HG03571 (cell line): Measurements from ENCODE around the gene NDUFS1.
"Not testable (repeated sequence)": the region's sequence is repeated elsewhere in the genome, so short reads cannot be mapped to it uniquely, and the experiment has no call there.

ENCODE experiments used
- ATAC-seq: cut with Tn5 transposase; IDR thresholded peaks from one replicate; pipeline ENCODE4 v1.9.1; 2021; ENCODE audit not compliant: unreplicated experiment

Gene NDUFS1

DNA sequence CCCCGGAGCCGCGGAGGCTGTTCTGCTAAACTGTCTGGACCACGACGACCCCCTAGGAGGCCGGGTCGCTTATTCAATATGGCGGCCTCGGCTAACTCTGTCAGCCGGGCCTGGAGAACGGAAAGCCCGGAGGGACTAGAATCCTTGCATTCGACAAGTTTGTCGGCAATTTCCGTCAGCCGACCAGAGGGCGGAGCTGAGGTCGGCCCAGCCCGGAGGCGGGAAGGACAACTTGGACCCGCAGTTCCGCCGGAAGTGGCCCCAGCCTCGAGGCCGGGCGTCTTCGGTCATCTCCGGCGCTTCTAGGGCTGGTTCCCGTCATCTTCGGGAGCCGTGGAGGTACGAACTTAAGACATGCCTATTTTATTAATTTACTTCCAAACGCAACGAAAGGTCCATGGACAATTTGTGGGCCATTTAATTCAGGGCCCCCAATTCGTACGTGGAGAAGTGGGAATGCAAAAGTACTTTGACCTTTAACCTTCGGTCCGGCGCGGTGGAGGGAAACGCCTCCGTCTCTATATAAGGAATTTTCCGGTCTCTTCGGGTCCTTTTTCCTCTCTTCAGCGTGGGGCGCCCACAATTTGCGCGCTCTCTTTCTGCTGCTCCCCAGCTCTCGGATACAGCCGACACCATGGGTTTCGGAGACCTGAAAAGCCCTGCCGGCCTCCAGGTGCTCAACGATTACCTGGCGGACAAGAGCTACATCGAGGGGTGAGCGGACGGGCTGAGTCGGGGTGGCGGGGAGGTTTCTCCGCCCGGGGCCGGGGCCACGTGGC lies at the start of gene NDUFS1, which contains the start of gene EEF1B2:
Gene NDUFS1 (minus strand): TSS at position 99 of the 779 bp plus-strand sequence. CDS start 5,766 bp downstream, outside the sequence.
Gene EEF1B2 (plus strand): TSS at position 550 of the 779 bp plus-strand sequence. CDS start 85 bp downstream, at position 635.
- peak; percentile 91 for ATAC-seq

- ATAC-seq, result no peak
Measured at GRCh38 chr2:206208900-206209299, 49.7 kb upstream of the NDUFS1 start.

DNA sequence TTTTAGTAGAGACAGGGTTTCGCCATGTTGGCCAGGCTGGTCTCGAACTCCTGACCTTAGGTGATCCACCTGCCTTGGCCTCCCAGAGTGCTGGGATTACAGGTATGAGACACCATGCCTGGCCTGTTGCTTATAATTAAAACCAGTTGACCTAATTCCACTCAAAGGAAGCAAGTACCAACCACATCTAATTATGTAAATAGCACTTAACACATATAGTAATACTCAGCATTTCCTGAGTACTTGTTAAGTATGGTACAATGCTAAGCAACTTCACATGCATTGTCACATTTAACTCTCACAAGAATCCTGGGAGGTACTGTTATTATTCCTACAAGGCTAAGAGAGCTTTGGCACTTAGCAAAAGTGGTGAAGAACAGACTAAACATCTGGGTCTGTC lies 48.1 kb upstream of the NDUFS1 start:
- ATAC-seq, result not testable (repeated sequence)

- no peak for ATAC-seq
Measured at GRCh38 chr2:206204710-206205109, 45.5 kb upstream of the NDUFS1 start.

DNA sequence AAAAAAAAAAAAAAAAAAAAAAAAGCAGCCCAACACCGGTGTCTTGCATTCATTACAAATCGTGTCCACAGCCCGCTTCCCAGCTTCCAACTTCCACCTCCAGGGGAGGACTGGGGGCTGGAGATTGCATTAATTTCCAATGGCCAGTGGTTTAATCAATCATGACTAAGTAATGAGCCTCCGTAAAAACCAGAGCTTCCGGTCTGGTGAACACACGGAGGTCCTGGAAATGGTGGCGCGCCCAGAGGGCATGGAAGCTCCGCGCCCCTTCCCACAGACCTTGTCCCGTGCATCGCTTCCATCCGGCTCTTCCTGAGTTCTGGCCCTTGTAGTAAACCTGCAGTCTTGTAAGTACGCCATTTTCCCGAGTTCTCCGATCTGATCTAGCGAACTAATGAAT lies 44.1 kb upstream of the NDUFS1 start:
- no peak for ATAC-seq

DNA sequence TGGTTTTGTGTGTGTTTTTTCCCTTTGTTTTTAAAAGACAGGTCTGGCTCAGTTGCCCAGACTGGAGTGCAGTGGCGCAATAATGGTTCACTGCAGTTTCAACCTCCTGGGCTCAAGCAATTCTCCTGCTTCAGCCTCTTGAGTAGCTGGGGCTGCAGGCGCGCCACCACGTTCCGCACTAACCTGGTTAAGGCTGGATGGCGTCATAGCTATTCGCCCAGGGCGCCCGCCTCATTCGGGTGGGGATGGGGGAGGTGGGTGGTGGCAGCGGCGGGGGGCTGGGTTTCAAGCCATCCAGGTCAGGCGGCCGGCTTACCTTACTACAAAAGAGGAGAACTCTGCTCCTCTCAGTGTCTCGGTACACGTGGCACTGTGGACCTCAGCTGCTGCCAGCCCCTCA lies 43.2 kb upstream of the NDUFS1 start:
- no peak for ATAC-seq

- ATAC-seq, result no peak
Measured at GRCh38 chr2:206201075-206201848, 42.0 kb upstream of the NDUFS1 start.

- no peak for ATAC-seq
Measured at GRCh38 chr2:206198677-206199076, 39.4 kb upstream of the NDUFS1 start.

- no peak for ATAC-seq
Measured at GRCh38 chr2:206193671-206194357, 34.6 kb upstream of the NDUFS1 start.

GRCh38 chr2:206192157-206192556 lies 32.9 kb upstream of the NDUFS1 start:
- ATAC-seq, result no peak

- no peak for ATAC-seq
Measured at GRCh38 chr2:206190689-206191088, 31.4 kb upstream of the NDUFS1 start.

GRCh38 chr2:206190111-206190510 lies 30.9 kb upstream of the NDUFS1 start:
- no peak for ATAC-seq

GRCh38 chr2:206189691-206190090 lies 30.4 kb upstream of the NDUFS1 start:
- no peak for ATAC-seq

- ATAC-seq, result not testable (repeated sequence)
Measured at GRCh38 chr2:206181526-206181925, 22.3 kb upstream of the NDUFS1 start.

DNA sequence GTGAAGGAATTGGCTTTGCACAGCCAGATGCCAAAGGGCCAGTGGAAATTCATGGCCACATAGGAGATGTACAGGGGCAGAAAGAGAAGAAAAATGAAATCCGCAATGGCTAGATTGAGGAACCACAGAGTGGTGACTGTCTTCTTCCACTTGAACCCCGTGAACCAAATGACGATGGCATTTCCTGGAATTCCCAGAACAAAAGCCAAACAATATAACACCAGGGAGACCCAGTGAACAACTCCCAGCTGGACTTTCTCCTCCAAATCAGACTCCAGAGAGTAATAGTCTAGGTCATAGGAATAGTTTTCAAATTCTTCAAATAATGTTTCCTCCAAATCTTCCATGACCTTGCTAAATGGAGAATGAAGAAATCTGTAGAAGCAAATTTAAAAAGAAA lies 17.7 kb upstream of the NDUFS1 start:
- ATAC-seq, result no peak

GRCh38 chr2:206176121-206176520 lies 16.9 kb upstream of the NDUFS1 start:
- no peak for ATAC-seq

DNA sequence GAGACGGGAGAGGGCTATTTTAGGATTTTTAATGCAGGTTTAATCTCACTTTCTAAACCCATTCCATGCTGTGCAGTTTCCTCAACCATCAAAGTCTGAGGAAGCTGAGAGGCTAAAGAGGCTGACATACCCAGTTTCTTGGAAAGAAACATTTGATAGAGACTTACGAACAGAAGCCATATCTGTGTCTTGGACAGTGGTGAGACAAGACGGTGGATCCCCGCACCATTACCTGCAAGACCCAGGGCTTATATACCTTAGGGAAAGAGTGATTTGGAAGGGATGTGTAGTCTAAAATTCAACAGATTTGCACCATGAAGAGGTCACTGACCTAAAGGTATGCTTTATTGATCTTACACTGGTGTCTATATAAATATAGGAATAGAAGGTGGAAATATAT lies 13.9 kb upstream of the NDUFS1 start:
- no peak for ATAC-seq

- ATAC-seq, result not testable (repeated sequence)
Measured at GRCh38 chr2:206171624-206172397, 12.6 kb upstream of the NDUFS1 start.

DNA sequence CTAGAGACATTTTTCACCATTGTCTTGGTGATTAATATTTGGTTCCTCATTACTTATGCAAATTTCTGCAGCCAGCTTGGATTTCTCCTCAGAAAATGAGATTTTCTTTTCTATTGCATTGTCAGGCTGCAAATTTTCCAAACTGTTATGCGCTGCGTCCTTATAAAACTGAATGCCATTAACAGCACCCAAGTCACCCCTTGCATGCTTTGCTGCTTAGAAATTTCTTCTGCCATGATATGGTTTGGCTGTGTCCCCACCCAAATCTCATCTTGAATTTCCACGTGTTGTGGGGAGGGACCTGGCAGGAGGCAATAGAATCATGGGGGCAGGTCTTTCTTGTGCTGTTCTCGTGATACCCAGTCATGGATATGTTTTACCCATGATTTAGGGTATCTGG lies 9.0 kb upstream of the NDUFS1 start:
- not testable (repeated sequence) for ATAC-seq

GRCh38 chr2:206164261-206164862 lies 5.1 kb upstream of the NDUFS1 start:
- ATAC-seq, result no peak
